ACC112 (cell line): Measurements from ENCODE around the gene RASAL3.
"Not testable (repeated sequence)": the region's sequence is repeated elsewhere in the genome, so short reads cannot be mapped to it uniquely, and the experiment has no call there.

Source experiments
- H2AFZ ChIP-seq: fragments of 200-600 bp; sonication (generic); one replicate; pipeline ENCODE4 v1.6.0; 2017; ENCODE audit warnings: antibody characterized with exemption, low read length; ENCODE audit not compliant: unreplicated experiment
- H3K27ac ChIP-seq: fragments of 200-600 bp; sonication (generic); 2 replicates; pipeline ENCODE4 v1.5.1; 2014; ENCODE audit warnings: low read depth, mild to moderate bottlenecking, antibody characterized with exemption, low read length, moderate library complexity
- H3K27me3 ChIP-seq: fragments of 200-600 bp; sonication (generic); 2 replicates; pipeline ENCODE4 v1.6.1; 2014; ENCODE audit warnings: mild to moderate bottlenecking, antibody characterized with exemption, low read length, moderate library complexity, mixed read lengths; ENCODE audit not compliant: insufficient read depth
- H3K36me3 ChIP-seq: fragments of 200-600 bp; sonication (generic); 2 replicates; pipeline ENCODE4 v1.6.1; 2016; ENCODE audit warnings: mild to moderate bottlenecking, antibody characterized with exemption, low read length, moderate library complexity, mixed read lengths; ENCODE audit not compliant: insufficient read depth
- H3K4me1 ChIP-seq: fragments of 200-600 bp; sonication (generic); one replicate; pipeline ENCODE4 v1.6.1; 2016; ENCODE audit warnings: low read length, mixed read lengths; ENCODE audit not compliant: insufficient read depth, unreplicated experiment, control insufficient read depth
- H3K4me3 ChIP-seq: fragments of 200-600 bp; sonication (generic); 2 replicates; pipeline ENCODE4 v1.5.1; 2014; ENCODE audit warnings: mild to moderate bottlenecking, low read depth, low read length
- H3K79me2 ChIP-seq: fragments of 200-600 bp; sonication (generic); one replicate; pipeline ENCODE4 v1.6.0; 2016; ENCODE audit warnings: low read length; ENCODE audit not compliant: control insufficient read depth, unreplicated experiment, insufficient read depth

The RASAL3 gene

DNA sequence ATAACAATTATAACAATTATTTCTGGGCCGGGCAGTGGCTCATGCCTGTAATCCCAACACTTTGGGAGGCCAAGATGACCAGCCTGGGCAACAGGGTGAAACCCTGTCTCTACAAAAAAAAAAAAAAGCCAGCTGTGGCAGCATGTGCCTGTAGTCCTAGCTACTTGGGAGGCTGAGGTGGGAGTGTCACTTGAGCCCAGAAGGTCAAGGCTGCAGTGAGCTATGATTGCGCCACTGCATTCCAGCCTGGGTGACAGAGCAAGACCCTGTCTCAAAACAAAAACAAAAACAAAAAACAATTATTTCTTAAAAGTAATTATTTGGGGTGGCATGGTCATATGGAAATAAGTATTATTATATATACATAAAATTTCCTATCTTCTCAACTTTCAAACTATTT is 53.0 kb downstream of the RASAL3 start:
- H3K36me3 ChIP-seq, H3K4me1 ChIP-seq, H3K27ac ChIP-seq: not testable (repeated sequence)

DNA sequence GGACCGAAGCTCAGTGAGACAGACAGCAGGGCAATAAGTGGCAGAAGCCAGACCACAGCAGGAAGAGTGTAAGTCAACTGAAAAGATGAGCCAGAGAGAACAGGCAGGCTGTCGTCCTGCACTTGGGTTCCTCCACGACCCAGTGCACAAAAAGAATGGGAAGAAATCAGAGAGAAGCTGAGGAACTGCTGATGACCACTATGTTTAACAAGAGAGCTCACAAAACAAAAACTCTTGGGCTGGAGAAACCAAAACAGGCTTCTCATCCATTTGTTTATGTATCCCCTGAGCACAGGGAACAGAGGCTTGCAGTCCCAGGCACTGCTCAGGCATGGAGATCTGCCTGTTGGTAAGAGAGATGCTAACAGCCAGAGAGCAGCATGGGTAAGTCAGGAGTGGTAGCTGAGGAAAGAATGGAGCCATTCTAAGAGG is 59.5 kb downstream of the RASAL3 start:
- H3K4me3 ChIP-seq: no peak overlapping the region

More for the DNA sequence above, 53.0 kb downstream of the RASAL3 start:
- not testable (repeated sequence) for H3K27me3 ChIP-seq, H3K4me3 ChIP-seq, H2AFZ ChIP-seq
- peaks cover 87% of the 10 kb centered on the region for H3K79me2 ChIP-seq

DNA sequence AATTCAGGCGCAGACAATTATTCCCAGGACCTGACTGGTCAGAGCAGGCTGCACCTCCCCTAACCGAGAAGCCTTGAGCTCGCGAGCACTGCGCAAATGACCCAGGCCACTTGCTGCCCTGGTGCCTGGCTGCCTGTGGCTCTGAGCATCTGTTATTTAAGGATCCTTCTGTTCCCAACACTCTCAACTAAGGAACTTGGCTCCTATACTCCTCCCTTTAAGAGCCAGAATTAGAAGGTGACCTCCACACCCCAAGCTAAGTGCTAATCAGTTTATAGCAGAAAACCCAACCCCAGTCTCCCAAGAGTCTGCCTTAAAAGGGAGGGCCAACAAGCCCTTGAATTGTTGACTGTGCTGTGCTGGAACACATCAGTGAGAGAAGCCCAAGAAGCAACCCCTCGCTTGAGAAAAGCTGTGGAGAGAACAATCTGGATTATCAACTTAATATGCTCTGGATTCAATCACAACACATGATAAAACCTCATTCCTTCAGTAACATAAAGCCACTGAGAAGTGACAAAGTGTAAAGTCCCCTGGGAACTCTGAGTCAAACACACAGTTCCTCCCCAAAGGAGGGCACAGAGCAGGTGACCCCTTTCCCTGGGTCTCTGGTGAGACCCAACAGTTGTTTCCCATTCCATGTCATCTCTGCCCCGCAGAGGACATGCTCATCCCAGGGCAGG is 60.1 kb downstream of the RASAL3 start:
- Histone ChIP-seq H3K27ac (no peak overlapping the region), H3K36me3 (0 out of 2 replicates have a peak, but pooled peaks cover 2% of the 10 kb centered on the region)

More for the DNA sequence above, 59.5 kb downstream of the RASAL3 start:
- no peaks in the 10 kb centered on the region for H3K4me1 ChIP-seq
- H3K27ac ChIP-seq: no peak overlapping the region
- 0 out of 2 replicates have a peak, but pooled peaks cover 2% of the 10 kb centered on the region for H3K36me3 ChIP-seq
- H3K79me2 ChIP-seq: peaks cover 68% of the 10 kb centered on the region
- no peak overlapping the region for H2AFZ ChIP-seq
- no peaks in the 10 kb centered on the region for H3K27me3 ChIP-seq

DNA sequence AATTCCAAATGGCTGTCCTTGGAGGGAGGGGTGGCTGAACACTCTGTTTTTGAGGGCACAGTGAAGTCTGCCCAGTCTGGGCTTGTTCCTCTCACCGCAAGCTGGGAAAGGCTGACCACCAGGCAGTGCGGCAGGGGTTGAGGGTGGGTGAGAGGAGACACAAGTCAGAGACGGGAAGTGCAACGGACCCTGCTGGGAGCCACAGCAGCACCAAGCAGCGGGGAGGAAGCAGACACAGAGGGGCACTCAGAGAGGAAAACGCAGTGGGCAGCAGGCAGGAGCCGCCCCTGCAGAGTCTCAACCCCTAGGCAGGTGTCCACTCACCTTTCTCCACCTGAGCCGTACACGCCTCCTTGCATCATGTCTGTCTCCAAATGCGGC is 61.2 kb downstream of the RASAL3 start:
- H3K27ac ChIP-seq: no peak overlapping the region
- no peak overlapping the region for H2AFZ ChIP-seq
- H3K27me3 ChIP-seq: no peaks in the 10 kb centered on the region
- no peaks in the 10 kb centered on the region for H3K36me3 ChIP-seq
- H3K4me1 ChIP-seq: no peaks in the 10 kb centered on the region
- peaks cover 55% of the 10 kb centered on the region for H3K79me2 ChIP-seq
- no peak overlapping the region for H3K4me3 ChIP-seq

More for the DNA sequence above, 60.1 kb downstream of the RASAL3 start:
- H3K4me3 ChIP-seq: no peak overlapping the region
- no peaks in the 10 kb centered on the region for H3K27me3 ChIP-seq
- no peak overlapping the region for H2AFZ ChIP-seq
- H3K4me1 ChIP-seq: no peaks in the 10 kb centered on the region
- H3K79me2 ChIP-seq: peaks cover 62% of the 10 kb centered on the region

DNA sequence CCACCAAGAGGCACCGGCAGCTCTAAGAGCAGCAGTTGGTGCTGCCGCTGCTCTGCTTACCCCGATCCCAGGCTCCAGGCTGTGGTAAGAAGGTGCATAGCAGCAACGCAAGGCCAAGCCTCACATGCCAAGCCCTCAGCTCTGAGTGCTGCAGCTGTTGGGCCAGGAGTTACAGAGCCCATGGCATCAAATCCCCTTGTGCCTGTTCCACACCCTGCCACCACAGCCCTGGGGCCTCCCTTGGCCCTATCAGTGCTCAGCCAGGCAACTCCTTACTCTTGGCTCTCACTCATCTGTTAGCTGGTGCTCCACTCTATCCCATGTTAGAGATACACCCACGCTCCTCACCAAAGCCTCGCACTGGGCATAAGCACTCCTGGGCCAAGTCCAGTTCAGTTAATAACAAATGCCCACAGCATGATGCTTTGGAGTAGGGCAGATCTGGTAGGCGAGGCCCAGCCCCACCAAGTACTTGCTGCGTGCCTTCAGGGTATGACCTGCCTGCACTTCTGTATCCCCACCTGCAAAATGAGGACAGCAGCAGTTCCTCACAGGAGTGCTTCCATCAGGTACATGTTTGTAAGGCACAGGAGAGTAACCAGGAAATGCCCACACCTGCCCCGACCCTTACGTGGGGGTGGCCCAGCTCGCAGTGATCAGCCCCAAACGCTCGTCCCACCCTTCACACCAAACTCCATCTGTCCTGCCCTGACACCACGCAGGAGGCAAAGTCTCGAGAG is 61.8 kb downstream of the RASAL3 start:
- Histone ChIP-seq H3K79me2 (peaks cover 49% of the 10 kb centered on the region), H3K4me1 (no peaks in the 10 kb centered on the region), H2AFZ (no peak overlapping the region), H3K36me3 (no peaks in the 10 kb centered on the region), H3K27me3 (no peaks in the 10 kb centered on the region), H3K4me3 (no peak overlapping the region), H3K27ac (no peak overlapping the region)
